Hepatocyte (in vitro differentiated cells): ENCODE results near the gene RBM4B.

Experiments
- CTCF ChIP-seq: fragments of 200-600 bp; sonication (generic); IDR thresholded peaks from 2 replicates; pipeline ENCODE4 v1.5.1; 2016; ENCODE audit warnings: antibody characterized with exemption, mild to moderate bottlenecking; ENCODE audit not compliant: poor library complexity
- EZH2 ChIP-seq: fragments of 200-600 bp; sonication (generic); IDR thresholded peaks from 2 replicates; pipeline ENCODE4 v1.6.1; 2016; ENCODE audit warnings: antibody characterized with exemption, mild to moderate bottlenecking, borderline replicate concordance

GRCh38 chr11:66691311-66691980 is 13.8 kb upstream of the RBM4B start:
- TF ChIP-seq CTCF, result no peak
- TF ChIP-seq EZH2, result no peak
